Measurements from ENCODE around the gene MTOR. TPM values are rescaled to one million over a fixed set of nuclear protein-coding genes. Genes with fewer than 3 reads are reported as not detected.

The MTOR gene
- total RNA-seq, 1 donor from 2014 or later = 54.4 TPM

Other genes with a start within 250 kb of the MTOR start
- 211 and 224 TPM in 2 replicates for gene TARDBP, start 249.9 kb downstream of the MTOR start, total RNA-seq
- 0.14 and 0.28 TPM in 2 replicates for gene MASP2, start 215.3 kb downstream of the MTOR start, total RNA-seq
- 334 and 346 TPM in 2 replicates for gene SRM, start 202.5 kb downstream of the MTOR start, total RNA-seq
- gene EXOSC10, start 162.7 kb downstream of the MTOR start, total RNA-seq = 93.0 and 98.1 TPM in 2 replicates
- gene ANGPTL7, start 73.2 kb downstream of the MTOR start, total RNA-seq = not detected in 2 replicates
- 32.4 and 32.5 TPM in 2 replicates for gene UBIAD1, start 10.6 kb upstream of the MTOR start, total RNA-seq
- 0.23 and 0.31 TPM in 2 replicates for gene DISP3, start 216.6 kb upstream of the MTOR start, total RNA-seq